ENCODE data around the gene SMTN. TPM values are rescaled to one million over a fixed set of nuclear protein-coding genes. Genes with fewer than 3 reads are reported as not detected.
"Not testable (repeated sequence)": the region's sequence is repeated elsewhere in the genome, so short reads cannot be mapped to it uniquely, and the experiment has no call there.

SMTN gene
- total RNA-seq, 1 experiment from 2014 or later: 37.7 TPM

DNA sequence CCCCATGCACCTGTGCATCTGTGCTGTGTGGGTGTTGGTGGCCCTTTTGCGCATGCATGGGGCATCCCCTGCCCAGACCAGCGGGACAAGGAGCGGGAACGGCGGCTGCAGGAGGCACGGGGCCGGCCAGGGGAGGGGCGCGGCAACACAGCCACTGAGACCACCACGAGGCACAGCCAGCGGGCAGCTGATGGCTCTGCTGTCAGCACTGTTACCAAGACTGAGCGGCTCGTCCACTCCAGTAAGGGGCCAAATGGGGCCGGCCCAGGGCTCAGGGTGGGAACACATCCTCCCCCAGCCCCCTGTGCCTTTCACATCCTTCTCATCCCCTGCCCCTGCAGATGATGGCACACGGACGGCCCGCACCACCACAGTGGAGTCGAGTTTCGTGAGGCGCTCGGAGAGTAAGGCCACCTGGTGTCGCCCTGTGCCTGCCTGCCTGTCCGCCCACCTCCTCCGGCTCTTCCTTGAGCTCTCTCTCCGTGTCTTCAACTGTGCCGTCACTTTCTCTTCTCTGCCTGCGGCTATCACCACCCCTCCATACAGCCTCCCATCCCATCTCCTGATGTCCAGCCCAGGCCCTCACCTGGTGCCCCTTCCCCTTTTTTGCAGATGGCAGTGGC, 15.7 kb downstream of the SMTN start:
- Histone ChIP-seq H3K27me3 (no peaks in the 10 kb centered on the region), H3K4me3 (no peak overlapping the region), H3K36me3 (peaks cover 81% of the 10 kb centered on the region), H3K9me3 (no peaks in the 10 kb centered on the region)
- no peak for DNase-seq

DNA sequence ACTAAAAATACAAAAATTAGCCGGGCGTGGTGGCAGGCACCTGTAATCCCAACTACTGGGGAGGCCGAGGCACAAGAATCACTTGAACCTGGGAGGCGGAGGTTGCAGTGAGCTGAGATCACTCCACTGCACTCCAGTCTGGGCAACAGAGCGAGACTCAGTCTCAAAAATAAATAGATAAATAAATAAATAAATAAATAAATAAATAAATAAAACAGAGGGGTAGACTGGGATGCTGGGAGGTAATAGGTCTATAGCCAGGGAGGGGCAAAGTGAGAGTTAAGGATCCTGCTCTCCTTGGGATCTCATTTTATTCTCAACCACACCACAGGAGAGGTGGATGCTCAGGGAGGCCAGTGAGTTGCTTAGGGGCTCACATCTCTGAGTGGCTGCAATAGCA, 16.4 kb downstream of the SMTN start:
- not testable (repeated sequence) for H3K9me3 ChIP-seq, H3K27me3 ChIP-seq, DNase-seq, H3K4me3 ChIP-seq
- peaks cover 79% of the 10 kb centered on the region for H3K36me3 ChIP-seq

DNA sequence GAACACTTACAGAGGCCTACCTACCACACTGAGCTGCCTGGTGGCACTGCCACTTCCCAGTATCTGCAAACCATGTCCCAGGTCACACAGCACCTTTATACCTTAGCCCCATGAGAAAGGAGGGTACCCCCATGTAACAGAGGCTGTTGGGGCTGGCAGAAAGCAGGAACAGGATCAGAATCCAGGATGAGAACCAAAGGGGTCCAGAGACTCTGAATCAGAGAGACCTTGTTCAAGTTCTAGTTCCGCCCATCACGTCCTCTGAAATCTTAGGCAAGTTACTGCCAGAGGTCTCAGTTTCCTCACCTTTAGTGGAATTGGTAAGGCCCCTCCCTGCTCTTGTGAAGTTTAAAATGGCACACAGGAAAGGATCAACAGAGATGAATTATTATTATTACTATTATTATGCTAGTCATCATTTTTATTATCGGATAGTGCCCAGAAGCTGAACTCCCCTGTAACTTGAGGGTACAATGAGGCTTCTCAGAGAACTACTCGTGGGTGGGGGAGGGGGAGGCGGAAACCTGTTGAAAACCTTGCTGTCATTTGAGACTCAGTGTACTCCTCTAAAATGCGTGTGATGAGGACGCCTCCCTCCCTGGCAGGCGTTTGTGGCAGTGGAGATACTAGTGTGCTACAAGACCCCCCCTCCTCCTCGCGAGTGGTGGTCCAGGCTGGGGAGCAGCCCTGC, 17.0 kb downstream of the SMTN start:
- no peaks in the 10 kb centered on the region for H3K27me3 ChIP-seq
- no peak for DNase-seq
- no peak overlapping the region for H3K4me3 ChIP-seq
- H3K9me3 ChIP-seq: no peaks in the 10 kb centered on the region
- H3K36me3 ChIP-seq: peaks cover 78% of the 10 kb centered on the region

DNA sequence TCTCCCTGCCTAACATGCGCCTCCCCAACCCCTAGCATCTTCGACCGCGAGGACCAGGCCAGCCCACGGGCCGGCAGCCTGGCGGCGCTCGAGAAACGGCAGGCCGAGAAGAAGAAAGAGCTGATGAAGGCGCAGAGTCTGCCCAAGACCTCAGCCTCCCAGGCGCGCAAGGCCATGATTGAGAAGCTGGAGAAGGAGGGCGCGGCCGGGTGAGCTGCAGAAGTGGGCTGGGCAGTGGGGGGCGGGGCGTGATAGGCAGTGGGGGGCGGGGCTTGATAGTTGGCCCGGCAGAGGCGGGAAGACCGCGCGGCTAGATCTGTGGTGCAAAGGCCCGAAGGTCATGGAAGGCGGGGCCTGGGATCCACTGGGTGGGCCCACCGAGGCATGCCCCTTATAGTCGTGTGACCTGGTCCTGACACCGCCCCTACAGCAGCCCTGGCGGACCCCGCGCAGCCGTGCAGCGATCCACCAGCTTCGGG, 17.6 kb downstream of the SMTN start:
- no peaks in the 10 kb centered on the region for H3K27me3 ChIP-seq
- H3K36me3 ChIP-seq: peaks cover 78% of the 10 kb centered on the region
- no peaks in the 10 kb centered on the region for H3K9me3 ChIP-seq
- DNase-seq: no peak
- no peak overlapping the region for H3K4me3 ChIP-seq

DNA sequence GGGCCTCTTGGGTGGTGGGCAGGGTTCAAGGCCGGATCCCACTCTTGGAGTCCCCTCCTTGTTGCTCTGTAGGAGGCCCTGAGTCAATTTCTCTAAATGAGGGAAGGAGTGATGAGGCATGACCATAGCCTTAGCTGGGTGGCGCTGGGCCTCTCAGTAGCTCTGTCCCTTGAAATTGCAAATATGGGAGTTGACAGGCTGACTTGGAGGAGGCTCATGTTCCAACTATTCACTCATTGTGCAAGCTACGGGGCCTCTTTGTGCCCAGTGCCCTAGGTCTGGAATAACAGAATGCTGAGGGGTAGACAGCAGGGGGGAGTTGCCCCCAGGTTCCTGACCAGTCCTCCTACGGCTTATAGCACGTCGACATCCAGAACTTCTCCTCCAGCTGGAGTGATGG, 18.3 kb downstream of the SMTN start:
- Histone ChIP-seq H3K4me3 (no peak overlapping the region), H3K36me3 (peaks cover 76% of the 10 kb centered on the region), H3K9me3 (no peaks in the 10 kb centered on the region), H3K27me3 (no peaks in the 10 kb centered on the region)
- DNase-seq: no peak

DNA sequence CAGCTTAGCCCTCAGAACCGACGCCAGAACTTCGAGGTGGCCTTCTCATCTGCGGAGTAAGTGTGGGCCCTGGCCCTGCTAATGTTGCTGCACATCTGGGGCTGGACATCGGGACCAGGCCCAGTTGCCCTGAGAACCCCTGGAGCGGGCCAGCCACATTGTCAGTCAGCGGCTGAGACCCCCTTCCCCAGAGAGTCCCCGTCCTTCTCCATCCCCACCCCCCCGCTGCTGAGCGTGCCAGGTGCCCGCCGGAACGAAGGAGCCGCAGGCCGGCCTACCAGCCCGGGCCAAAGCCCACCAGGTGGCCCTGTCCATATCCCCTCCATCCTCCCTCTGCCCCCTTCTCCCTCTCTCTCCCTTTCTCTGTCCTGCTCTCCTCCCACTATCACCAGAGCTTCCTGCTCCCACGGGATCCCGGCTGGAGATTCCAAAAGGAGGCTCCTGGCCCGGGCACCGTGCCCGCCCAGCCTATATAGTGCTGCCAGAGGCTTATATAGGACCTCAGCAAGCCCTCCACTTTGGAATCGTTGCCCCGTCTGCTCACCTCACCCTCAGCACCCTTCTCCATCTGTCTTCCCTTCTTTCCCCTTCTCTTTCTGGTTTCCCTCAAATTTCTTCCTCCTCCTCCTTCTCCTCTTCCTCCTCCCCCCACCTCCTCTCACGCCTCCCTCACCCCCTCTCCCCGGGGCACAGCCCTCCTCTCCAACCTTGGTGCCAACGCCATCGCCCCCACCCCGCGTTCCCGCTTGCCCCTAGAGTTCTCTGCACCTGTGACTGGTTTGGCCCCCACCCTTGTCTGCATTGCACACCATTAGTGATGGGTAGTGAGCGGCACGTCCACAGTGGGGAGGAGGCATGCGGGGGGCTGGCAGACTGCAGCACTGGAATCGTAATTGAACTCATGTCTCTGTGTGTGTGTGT, 19.0 kb downstream of the SMTN start:
- peaks cover 76% of the 10 kb centered on the region for H3K36me3 ChIP-seq

DNA sequence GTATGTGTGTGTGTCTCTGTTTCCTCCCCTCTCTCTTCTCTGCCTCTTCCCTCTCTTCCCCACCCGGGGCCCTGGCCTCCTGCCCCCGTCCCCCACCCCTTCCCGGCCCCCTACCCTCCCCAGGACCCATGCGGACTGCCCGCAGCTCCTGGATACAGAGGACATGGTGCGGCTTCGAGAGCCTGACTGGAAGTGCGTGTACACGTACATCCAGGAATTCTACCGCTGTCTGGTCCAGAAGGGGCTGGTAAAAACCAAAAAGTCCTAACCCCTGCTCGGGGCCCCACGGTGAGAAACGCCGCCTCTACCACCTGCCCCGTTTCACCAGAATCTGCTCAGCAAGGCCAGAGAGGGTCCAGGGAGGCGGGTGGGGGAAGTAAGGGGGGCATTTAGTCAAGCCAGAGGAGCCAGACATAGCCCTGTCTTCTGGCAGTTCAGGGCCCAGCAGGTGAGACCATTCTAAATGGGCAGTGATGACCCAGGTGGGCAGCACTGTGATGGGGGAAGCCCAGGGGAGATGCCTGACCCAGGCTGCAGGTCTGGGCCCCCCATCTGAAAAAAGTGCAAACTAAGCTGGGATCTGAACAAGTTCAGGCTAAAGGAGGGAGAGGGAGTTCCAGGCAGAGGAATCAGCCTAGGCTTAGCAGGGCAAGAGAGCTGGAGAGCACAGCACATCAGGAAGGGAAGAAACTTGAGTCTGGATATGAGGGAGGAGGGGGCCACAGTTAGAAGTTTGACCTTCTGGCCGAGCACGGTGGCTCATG, 19.8 kb downstream of the SMTN start:
- no peak for DNase-seq
- H3K4me3 ChIP-seq: no peak overlapping the region
- H3K36me3 ChIP-seq: peaks cover 71% of the 10 kb centered on the region
- H3K27me3 ChIP-seq: no peaks in the 10 kb centered on the region
- no peaks in the 10 kb centered on the region for H3K9me3 ChIP-seq

More for the DNA sequence above, 19.0 kb downstream of the SMTN start:
- DNase-seq: no peak
- Histone ChIP-seq H3K27me3 (no peaks in the 10 kb centered on the region), H3K4me3 (no peak overlapping the region), H3K9me3 (no peaks in the 10 kb centered on the region)

DNA sequence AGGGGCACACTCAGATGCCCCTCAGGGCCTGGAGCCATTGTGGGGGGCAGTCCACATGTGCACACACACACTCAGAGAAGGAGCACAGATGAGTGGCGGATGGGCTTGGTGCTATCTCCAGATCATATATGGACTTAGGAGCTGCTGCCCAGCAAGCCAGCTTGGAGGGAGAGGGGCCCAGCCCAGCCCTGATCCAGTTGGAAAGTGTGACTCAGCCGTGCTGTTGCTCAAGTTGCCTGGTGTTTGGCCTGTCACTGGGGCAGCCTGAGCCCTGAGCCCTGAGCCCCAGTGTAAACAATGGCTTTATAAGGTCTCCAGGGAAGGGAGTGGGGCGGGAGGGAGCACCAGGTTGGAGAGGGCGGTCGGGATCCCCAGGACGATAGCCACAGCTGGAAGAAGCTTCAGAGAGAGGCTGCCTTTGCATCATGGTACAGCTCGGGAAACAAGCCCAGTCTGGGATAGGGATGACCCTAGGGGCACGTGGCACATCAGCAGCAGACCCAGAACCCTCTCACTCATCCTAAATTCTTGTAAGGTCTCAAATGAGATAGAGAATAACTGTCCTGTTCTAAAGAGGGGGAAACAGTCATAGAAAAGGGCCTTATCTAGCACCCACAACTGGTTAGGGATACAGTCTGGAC, 21.4 kb downstream of the SMTN start:
- Histone ChIP-seq H3K36me3 (peaks cover 58% of the 10 kb centered on the region), H3K27me3 (no peaks in the 10 kb centered on the region), H3K4me3 (no peak overlapping the region), H3K9me3 (no peaks in the 10 kb centered on the region)
- peak; percentile 87 for DNase-seq

DNA sequence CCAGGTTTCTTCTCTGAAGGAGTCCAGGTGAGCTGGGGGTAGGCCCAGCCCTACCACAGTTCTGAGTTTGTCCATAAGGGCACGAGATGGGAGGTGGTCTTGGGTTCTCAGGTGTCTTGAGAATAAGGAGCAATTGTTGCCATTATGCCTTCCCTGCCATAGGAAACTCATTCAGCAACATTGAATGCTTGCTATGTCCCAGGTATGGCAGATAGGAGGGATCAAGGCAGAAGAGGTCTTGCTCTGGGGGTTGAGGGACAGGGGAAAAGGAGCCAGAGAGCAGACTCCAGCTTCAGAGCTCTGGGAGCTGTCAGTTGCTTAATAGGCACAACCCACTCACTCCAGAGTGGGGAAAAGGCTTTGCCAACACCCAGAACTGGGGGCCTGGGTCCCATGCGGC, 22.0 kb downstream of the SMTN start:
- no peak for DNase-seq
- peaks cover 53% of the 10 kb centered on the region for H3K36me3 ChIP-seq
- H3K27me3 ChIP-seq: no peaks in the 10 kb centered on the region
- no peak overlapping the region for H3K4me3 ChIP-seq
- no peaks in the 10 kb centered on the region for H3K9me3 ChIP-seq

DNA sequence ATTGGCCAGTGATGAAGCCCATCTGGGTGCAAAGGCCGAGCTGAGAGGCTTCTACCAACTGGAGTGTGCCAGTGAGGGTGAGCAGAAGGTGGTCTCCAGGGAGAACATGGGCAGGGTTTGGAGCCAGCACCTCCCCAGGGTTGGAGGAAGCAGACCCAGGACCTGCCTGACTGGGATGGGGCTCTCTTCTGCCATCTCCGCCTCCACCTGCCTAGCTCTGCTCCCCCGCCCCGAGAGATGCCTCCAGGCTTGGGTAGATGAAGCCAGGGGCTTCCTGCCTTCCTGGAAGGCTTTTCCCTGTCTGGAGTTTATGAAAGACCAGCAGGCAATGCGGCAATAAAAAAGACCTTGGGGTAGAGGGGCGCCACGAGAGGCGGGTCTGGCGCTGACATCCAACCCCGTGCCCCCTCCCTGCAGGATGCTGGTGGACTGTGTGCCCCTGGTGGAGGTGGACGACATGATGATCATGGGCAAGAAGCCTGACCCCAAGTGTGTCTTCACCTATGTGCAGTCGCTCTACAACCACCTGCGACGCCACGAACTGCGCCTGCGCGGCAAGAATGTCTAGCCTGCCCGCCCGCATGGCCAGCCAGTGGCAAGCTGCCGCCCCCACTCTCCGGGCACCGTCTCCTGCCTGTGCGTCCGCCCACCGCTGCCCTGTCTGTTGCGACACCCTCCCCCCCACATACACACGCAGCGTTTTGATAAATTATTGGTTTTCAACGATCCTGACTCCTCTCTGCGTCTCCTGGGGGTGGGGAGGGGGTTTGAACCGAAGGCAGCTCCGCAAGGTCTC, 23.0 kb downstream of the SMTN start:
- H3K36me3 ChIP-seq: peaks cover 46% of the 10 kb centered on the region
- no peaks in the 10 kb centered on the region for H3K9me3 ChIP-seq
- no peak overlapping the region for H3K4me3 ChIP-seq
- no peaks in the 10 kb centered on the region for H3K27me3 ChIP-seq
- DNase-seq: no peak

DNA sequence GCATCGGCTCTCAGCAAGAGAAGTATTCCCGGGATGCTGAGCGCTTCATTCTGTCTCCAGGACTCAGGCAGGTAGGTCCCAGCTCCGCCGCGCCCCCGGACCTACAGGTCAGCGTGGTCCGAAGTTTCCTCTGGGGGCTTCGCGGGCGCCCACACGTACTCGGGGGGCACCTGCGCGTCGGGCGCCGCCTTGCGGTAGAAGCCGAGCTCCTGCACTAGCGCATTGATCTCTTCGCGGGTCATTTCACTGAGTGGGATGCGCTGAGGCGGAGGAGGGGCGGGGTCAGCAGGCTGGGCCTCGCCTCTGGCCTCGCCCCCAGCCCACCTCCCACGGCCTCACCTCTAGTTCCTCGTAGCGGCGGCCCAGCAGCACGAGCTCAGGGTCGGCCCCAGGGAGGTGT, 23.8 kb downstream of the SMTN start:
- H3K27me3 ChIP-seq: no peaks in the 10 kb centered on the region
- no peaks in the 10 kb centered on the region for H3K9me3 ChIP-seq
- no peak overlapping the region for H3K4me3 ChIP-seq
- peaks cover 39% of the 10 kb centered on the region for H3K36me3 ChIP-seq
- no peak for DNase-seq

DNA sequence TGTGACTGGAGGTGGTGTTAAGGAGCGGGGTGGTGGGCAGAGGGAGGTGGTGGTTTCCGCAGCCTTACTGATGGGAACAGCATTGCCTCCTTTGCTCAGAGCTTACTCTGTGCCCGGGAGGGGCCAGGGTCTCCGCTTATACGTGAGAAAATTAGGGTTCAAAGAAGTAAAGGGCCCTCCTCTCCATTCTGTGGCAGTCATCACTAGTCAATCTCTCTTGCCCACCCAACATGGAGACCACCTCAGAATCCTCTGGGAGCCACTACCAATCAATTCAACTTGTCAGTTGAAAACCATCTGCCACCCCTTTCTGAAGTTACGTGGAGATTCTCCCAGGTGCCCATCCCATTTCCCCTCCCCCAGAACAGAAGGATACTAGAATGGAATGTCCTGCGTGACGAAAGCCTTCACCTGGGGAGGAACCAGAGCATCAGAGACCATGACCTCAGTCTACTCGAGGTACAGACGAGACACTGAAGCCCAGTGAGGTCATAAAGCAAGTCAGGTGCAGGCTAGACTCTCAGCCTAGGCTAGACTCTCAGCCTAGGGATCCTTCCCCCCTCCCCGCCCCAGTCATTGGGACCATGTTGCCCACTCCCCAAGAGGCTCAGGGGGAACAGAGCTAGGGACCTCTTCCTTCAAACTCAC, 24.3 kb downstream of the SMTN start:
- Histone ChIP-seq H3K9me3 (no peaks in the 10 kb centered on the region), H3K27me3 (no peaks in the 10 kb centered on the region), H3K4me3 (no peak overlapping the region), H3K36me3 (peaks cover 36% of the 10 kb centered on the region)
- no peak for DNase-seq

DNA sequence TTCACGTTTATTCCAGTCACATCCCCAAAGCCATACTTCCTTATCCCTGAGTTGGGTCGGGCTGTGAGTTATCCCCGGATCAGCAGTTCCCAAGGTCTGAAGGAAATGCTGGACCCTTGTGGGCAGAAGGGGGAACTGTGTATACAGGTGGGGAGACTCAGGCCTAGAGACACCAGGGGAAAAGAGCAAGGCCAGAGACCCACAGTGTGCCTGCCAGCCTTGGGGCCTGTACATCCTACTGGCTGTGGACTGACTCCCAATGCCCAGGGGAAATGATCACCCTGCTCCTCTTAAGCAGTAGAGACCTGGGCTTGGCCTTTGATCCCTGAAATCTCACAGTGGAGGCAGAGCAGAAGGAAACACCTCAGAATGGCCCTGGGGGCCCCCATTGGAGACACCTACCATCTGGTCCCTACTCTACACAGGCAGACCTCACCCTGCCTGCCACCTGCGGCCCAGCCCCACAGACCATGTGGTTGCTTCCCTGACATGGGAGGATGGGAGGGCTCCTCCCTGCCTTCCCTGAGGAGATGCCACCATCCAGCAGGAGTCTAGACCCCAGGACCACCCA, 25.0 kb downstream of the SMTN start:
- peak overlapping the region; percentile 63 for H3K4me3 ChIP-seq
- no peaks in the 10 kb centered on the region for H3K27me3 ChIP-seq
- H3K36me3 ChIP-seq: peaks cover 33% of the 10 kb centered on the region
- DNase-seq: no peak
- no peaks in the 10 kb centered on the region for H3K9me3 ChIP-seq

DNA sequence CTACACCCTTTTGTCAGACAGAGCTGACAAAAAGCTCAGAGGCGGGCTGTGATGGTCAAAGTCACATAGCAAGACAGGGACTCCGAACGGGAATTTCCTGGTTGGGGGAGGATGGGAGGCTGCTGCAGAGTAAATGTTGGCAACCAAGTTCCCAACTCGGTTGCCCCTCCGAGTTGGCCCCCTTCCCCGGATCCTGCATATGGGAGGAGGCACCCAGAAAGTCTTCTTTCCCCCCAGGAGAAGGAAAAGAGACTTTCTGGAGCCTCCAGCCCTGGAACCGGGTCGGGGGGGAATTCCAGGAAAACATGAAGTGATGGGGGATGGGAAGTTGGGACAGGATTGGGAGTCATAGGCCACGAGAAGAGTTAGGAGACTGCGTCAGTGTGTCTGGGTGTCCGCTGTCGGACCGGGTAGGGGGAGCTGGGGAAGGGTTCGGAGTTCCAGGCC, 25.6 kb downstream of the SMTN start:
- Histone ChIP-seq H3K9me3 (no peaks in the 10 kb centered on the region), H3K4me3 (peak overlapping the region; percentile 63), H3K36me3 (peaks cover 28% of the 10 kb centered on the region), H3K27me3 (no peaks in the 10 kb centered on the region)
- peak; percentile 30 for DNase-seq

Measured in MG63 (cell line).